ENCODE data around the gene CD101.

CD101 gene

GRCh38 chr1:116999596-116999995 lies 2.0 kb upstream of the CD101 start:
- TF ChIP-seq, protein P1, sequence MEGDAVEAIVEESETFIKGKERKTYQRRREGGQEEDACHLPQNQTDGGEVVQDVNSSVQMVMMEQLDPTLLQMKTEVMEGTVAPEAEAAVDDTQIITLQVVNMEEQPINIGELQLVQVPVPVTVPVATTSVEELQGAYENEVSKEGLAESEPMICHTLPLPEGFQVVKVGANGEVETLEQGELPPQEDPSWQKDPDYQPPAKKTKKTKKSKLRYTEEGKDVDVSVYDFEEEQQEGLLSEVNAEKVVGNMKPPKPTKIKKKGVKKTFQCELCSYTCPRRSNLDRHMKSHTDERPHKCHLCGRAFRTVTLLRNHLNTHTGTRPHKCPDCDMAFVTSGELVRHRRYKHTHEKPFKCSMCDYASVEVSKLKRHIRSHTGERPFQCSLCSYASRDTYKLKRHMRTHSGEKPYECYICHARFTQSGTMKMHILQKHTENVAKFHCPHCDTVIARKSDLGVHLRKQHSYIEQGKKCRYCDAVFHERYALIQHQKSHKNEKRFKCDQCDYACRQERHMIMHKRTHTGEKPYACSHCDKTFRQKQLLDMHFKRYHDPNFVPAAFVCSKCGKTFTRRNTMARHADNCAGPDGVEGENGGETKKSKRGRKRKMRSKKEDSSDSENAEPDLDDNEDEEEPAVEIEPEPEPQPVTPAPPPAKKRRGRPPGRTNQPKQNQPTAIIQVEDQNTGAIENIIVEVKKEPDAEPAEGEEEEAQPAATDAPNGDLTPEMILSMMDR (IDR thresholded peaks at IDR 0.05; ENCODE audit: insufficient read depth, low read depth, low read length, missing control alignments) = no peak
- H3K4me3 ChIP-seq (ENCODE audit: low read depth, low read length) = no peak overlapping the region
- DNase-seq (ENCODE audit: low read depth) = no peak

DNA sequence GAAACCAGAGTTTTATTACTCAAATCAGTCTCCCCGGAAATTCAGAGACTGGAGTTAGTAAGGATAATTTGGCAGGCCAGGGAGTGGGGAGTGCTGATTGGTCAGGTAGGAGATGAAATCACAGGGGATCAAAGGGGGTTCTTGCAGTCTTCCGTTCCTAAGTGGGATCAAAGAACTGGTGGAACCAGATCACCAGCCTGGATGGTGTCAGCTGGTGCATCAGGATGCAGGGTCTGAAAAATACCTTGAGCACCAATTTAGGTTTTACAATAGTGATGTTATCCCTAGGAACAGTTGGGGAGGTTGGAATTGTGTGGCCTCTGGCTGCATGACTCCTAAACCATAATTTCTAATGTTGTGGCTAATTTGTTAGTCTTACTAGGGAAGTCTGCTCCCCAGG lies 1.4 kb upstream of the CD101 start:
- TF ChIP-seq, protein P1 (IDR thresholded peaks at IDR 0.05; ENCODE audit: insufficient read depth, low read depth, low read length, missing control alignments) = no peak

DNA sequence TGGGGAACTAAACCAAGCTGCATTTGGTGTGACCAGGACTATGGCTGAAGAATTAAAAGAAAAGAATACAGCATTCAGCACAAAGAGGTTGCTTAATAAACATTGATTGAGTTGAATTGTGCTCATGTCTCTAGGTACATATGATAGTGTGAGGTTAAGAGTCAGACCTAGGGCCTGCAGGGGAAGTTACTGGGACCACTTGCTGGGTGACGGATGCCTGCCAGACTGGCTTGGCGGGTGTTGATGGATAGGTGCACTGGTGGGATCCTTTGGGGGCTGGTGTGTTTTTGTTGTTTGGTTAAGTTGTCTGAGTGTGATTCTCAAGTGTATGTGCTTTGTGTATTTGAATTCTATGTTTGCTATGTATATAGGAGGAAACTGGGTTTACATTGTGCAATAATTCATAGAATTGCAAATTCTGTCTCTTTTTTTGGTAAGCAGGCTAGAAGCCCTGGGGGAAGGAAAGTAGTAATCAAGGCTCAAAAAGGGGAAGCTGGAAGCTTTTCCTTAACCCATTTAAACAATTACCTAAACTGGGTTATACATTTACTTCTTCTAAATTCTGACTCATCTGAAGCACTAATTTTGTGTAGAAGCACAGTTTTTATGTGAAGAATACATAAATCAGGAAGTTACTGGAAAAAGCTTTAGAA lies 1.8 kb downstream of the CD101 start:
- TF ChIP-seq, protein P1 (IDR thresholded peaks at IDR 0.05; ENCODE audit: insufficient read depth, low read depth, low read length, missing control alignments) = no peak
- no peak overlapping the region for H3K4me3 ChIP-seq (ENCODE audit: low read depth, low read length)
- no peak for DNase-seq (ENCODE audit: low read depth)

More for the DNA sequence above, 1.4 kb upstream of the CD101 start:
- DNase-seq (ENCODE audit: low read depth) = no peak
- H3K4me3 ChIP-seq (ENCODE audit: low read depth, low read length) = no peak overlapping the region

- TF ChIP-seq, protein P1 (IDR thresholded peaks at IDR 0.05; ENCODE audit: insufficient read depth, low read depth, low read length, missing control alignments) = no peak
- DNase-seq (ENCODE audit: low read depth) = no peak
- no peak overlapping the region for H3K4me3 ChIP-seq (ENCODE audit: low read depth, low read length)
Observed at GRCh38 chr1:117007719-117008013, 6.1 kb downstream of the CD101 start.

GRCh38 chr1:117008656-117009055 lies 7.1 kb downstream of the CD101 start:
- H3K4me3 ChIP-seq (ENCODE audit: low read depth, low read length) = no peak overlapping the region
- TF ChIP-seq, protein P1 (IDR thresholded peaks at IDR 0.05; ENCODE audit: insufficient read depth, low read depth, low read length, missing control alignments) = no peak
- DNase-seq (ENCODE audit: low read depth) = no peak

- H3K4me3 ChIP-seq (ENCODE audit: low read depth, low read length) = no peak overlapping the region
- TF ChIP-seq, protein P1 (IDR thresholded peaks at IDR 0.05; ENCODE audit: insufficient read depth, low read depth, low read length, missing control alignments) = no peak
- peak; percentile 18 for DNase-seq (ENCODE audit: low read depth)
Observed at GRCh38 chr1:117009132-117009531, 7.6 kb downstream of the CD101 start.

DNA sequence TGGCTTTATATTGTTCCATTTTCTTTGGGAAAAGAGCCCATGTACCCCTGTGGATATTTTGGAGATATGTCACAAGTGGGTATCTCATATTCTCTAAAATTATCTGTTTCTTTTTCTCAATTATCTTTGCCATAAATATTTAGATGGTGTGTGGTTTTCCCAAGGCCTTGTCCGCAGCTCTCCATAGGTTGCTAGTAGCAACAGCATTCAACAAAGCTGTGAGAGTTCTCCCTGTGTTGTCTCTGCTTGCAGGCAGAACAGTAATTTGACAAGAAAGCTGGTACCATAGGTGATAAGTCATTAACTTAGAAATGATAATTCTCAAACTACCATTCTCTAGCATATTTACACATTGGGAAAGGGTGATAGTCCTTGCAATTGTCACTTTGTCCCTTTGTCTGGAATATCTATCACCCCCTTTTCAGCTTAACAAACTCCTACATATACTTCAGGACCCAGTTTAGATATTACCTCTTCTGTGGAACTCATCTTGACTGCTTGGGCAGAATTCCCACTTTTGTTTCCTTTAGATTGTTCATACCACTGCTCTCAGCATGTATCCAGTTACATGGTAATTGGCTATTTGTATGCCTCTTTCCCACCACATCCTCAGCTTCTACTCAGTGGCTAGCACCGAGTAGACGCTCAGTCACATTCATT lies 8.9 kb downstream of the CD101 start:
- TF ChIP-seq, protein P1 (IDR thresholded peaks at IDR 0.05; ENCODE audit: insufficient read depth, low read depth, low read length, missing control alignments) = no peak
- no peak for DNase-seq (ENCODE audit: low read depth)
- H3K4me3 ChIP-seq (ENCODE audit: low read depth, low read length) = no peak overlapping the region

All from GM12865 (cell line).